ENCODE results near the gene CBX8. TPM values are rescaled to one million over a fixed set of nuclear protein-coding genes. Genes with fewer than 3 reads are reported as not detected.

The CBX8 gene
- total and polyA plus RNA-seq, 2 of the 13 experiments (the other 11 are each of a cell fraction or from before 2014, with no cell fraction given), result 0.34 to 12.6 TPM

DNA sequence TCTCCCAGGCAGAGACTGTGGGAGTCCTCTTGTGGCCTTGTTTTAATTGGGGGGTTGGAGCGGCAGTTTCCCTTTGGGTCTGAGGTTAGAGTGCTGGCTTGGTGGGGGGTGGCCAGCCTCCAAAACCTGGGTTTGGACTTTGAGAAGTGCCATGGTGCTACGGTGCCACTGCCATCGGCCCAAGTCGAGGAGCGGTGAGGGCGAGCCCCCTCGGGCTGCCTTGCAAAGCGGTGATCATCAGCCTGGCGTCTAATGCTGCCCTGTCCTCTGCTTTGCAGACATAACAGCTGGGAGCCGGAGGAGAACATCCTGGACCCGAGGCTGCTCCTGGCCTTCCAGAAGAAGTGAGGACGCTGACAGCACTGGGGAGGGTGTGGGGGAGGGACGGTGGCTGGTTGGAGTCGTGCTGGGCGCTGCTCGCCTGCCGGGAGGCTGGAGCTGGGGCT is 17.8 kb downstream of the CBX8 start:
- intact Hi-C loops (cut with micrococcal nuclease; ENCODE audit: unreplicated experiment) (loop anchor here (5.0 kb wide), 1 partner anchor 37 kb away; no protein-coding TSS in a partner anchor), in situ Hi-C loops (cut with HindIII; ENCODE audit: extremely low pct_ligation_motif_present, low pct_unique_long_range_greater_than_20kb) (no loop called here)
- H4K20me1 ChIP-seq (ENCODE audit: insufficient read depth, low read length), result peaks cover 14% of the 10 kb centered on the region; the same call in 1 of the 2 replicates
- no peak for DNase-seq (ENCODE audit: low spot score)
- no peak for ATAC-seq
- peaks cover 68% of the 10 kb centered on the region for H3K4me1 ChIP-seq (ENCODE audit: insufficient read depth, low read length)
- ChIA-PET POLR2A (interaction anchor here (0.9 to 1.4 kb wide), 4 partner anchors 10 to 58 kb away, joined by 3 to 10 read pairs (median 4); partner anchors contain the start of gene CBX8), CTCF (ENCODE audit: low intra/inter-chr PET ratio, low total read pairs) (no interaction called here)
- peaks cover 16% of the 10 kb centered on the region for H3K79me2 ChIP-seq (ENCODE audit: insufficient read depth, low read length)
- BruUV-seq (replicated peaks), result no TSS peak
- peak overlapping the region; percentile 77 for H3K4me2 ChIP-seq (ENCODE audit: low read depth, low read length)
- no peak overlapping the region for H3K27ac ChIP-seq (ENCODE audit: extremely low read length, insufficient read depth, low read length)
- H3K9ac ChIP-seq (ENCODE audit: insufficient read depth, low read depth, low read length), result peak overlapping the region; percentile 79
- 69% methylated on average over 17 of the region's 17 CpGs for WGBS (ENCODE audit: low lambda C conversion rate)
- H3K4me3 ChIP-seq (replicated peaks in 1 of 3; ENCODE audit: insufficient read depth in 1 of 3, low read depth in 2 of 3, low read length in 3 of 3), result peak overlapping the region; percentile 76 to 86 (median 84)
- H3K36me3 ChIP-seq (replicated peaks in 1 of 2; ENCODE audit: control insufficient read depth in 1 of 2, insufficient read depth in 2 of 2, low read length in 2 of 2), result peaks cover 16 to 35% of the 10 kb centered on the region in 2 experiments
- no peak for FAIRE-seq
- no peaks in the 10 kb centered on the region for H3K9me3 ChIP-seq (ENCODE audit: low read length)
- no peak overlapping the region for H2AFZ ChIP-seq (ENCODE audit: low read length)
- peaks cover 0 to 4% of the 10 kb centered on the region in 2 experiments; a peak in 1 of 5 replicates for H3K27me3 ChIP-seq (ENCODE audit: control insufficient read depth in 1 of 2, insufficient read depth in 2 of 2, low read length in 2 of 2)
- TF ChIP-seq, protein P1, sequence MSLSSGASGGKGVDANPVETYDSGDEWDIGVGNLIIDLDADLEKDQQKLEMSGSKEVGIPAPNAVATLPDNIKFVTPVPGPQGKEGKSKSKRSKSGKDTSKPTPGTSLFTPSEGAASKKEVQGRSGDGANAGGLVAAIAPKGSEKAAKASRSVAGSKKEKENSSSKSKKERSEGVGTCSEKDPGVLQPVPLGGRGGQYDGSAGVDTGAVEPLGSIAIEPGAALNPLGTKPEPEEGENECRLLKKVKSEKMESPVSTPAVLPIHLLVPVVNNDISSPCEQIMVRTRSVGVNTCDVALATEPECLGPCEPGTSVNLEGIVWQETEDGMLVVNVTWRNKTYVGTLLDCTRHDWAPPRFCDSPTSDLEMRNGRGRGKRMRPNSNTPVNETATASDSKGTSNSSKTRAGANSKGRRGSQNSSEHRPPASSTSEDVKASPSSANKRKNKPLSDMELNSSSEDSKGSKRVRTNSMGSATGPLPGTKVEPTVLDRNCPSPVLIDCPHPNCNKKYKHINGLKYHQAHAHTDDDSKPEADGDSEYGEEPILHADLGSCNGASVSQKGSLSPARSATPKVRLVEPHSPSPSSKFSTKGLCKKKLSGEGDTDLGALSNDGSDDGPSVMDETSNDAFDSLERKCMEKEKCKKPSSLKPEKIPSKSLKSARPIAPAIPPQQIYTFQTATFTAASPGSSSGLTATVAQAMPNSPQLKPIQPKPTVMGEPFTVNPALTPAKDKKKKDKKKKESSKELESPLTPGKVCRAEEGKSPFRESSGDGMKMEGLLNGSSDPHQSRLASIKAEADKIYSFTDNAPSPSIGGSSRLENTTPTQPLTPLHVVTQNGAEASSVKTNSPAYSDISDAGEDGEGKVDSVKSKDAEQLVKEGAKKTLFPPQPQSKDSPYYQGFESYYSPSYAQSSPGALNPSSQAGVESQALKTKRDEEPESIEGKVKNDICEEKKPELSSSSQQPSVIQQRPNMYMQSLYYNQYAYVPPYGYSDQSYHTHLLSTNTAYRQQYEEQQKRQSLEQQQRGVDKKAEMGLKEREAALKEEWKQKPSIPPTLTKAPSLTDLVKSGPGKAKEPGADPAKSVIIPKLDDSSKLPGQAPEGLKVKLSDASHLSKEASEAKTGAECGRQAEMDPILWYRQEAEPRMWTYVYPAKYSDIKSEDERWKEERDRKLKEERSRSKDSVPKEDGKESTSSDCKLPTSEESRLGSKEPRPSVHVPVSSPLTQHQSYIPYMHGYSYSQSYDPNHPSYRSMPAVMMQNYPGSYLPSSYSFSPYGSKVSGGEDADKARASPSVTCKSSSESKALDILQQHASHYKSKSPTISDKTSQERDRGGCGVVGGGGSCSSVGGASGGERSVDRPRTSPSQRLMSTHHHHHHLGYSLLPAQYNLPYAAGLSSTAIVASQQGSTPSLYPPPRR (CRISPR knock-in tag; IDR thresholded peaks at IDR 0.05; ENCODE audit: borderline replicate concordance), result peak; percentile 18; the same call in 1 of the 2 replicates
- TF ChIP-seq SRY (CRISPR knock-in tag; IDR thresholded peaks at IDR 0.05) (0 out of 2 replicates have a peak, but pooled peaks have one; percentile 37), PCBP1 (IDR thresholded peaks at IDR 0.05; ENCODE audit: borderline replicate concordance, low read depth, low read length) (0 out of 2 replicates have a peak, but pooled peaks have one; percentile 54), ZC3H13 (CRISPR knock-in tag; IDR thresholded peaks at IDR 0.05) (no peak), AGO1 (IDR thresholded peaks at IDR 0.05; ENCODE audit: low read depth, low read length, poor library complexity, severe bottlenecking) (peak; percentile 17), NBN (conservative IDR thresholded peaks at IDR 0.05) (no peak), LCORL (IDR thresholded peaks at IDR 0.05) (no peak), LCORL (CRISPR knock-in tag; IDR thresholded peaks at IDR 0.05) (peak; percentile 42; the same call in 1 of the 2 replicates), ZBTB38 (CRISPR knock-in tag; IDR thresholded peaks at IDR 0.05) (peak; percentile 58; the same call in 1 of the 2 replicates), NRL (CRISPR knock-in tag; IDR thresholded peaks at IDR 0.05; ENCODE audit: borderline replicate concordance) (peak; percentile 55; the same call in 1 of the 2 replicates), ZNF138 (CRISPR knock-in tag; IDR thresholded peaks at IDR 0.05; ENCODE audit: low read depth) (no peak), GZF1 (CRISPR knock-in tag; IDR thresholded peaks at IDR 0.05) (no peak), SMAD1 (CRISPR knock-in tag; IDR thresholded peaks at IDR 0.05; ENCODE audit: borderline replicate concordance, low read depth) (0 out of 2 replicates have a peak, but pooled peaks have one; percentile 67)
- TF ChIP-seq, protein P2, sequence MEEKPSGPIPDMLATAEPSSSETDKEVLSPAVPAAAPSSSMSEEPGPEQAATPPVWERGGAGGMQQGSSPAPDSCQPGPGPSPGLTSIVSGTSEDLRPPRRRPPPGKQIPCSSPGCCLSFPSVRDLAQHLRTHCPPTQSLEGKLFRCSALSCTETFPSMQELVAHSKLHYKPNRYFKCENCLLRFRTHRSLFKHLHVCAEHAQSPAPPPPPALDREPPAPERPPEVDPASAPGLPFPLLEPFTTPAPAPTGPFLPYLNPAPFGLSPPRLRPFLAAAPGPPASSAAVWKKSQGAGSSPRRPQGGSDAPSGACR (CRISPR knock-in tag; IDR thresholded peaks at IDR 0.05), result 0 out of 2 replicates have a peak, but pooled peaks have one; percentile 13
- TF ChIP-seq, protein P3, sequence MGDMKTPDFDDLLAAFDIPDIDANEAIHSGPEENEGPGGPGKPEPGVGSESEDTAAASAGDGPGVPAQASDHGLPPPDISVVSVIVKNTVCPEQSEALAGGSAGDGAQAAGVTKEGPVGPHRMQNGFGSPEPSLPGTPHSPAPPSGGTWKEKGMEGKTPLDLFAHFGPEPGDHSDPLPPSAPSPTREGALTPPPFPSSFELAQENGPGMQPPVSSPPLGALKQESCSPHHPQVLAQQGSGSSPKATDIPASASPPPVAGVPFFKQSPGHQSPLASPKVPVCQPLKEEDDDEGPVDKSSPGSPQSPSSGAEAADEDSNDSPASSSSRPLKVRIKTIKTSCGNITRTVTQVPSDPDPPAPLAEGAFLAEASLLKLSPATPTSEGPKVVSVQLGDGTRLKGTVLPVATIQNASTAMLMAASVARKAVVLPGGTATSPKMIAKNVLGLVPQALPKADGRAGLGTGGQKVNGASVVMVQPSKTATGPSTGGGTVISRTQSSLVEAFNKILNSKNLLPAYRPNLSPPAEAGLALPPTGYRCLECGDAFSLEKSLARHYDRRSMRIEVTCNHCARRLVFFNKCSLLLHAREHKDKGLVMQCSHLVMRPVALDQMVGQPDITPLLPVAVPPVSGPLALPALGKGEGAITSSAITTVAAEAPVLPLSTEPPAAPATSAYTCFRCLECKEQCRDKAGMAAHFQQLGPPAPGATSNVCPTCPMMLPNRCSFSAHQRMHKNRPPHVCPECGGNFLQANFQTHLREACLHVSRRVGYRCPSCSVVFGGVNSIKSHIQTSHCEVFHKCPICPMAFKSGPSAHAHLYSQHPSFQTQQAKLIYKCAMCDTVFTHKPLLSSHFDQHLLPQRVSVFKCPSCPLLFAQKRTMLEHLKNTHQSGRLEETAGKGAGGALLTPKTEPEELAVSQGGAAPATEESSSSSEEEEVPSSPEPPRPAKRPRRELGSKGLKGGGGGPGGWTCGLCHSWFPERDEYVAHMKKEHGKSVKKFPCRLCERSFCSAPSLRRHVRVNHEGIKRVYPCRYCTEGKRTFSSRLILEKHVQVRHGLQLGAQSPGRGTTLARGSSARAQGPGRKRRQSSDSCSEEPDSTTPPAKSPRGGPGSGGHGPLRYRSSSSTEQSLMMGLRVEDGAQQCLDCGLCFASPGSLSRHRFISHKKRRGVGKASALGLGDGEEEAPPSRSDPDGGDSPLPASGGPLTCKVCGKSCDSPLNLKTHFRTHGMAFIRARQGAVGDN (CRISPR knock-in tag; IDR thresholded peaks at IDR 0.05), result 0 out of 2 replicates have a peak, but pooled peaks have one; percentile 37

Measured in HepG2 (cell line).